Measurements from ENCODE around the gene HGF. TPM values are rescaled to one million over a fixed set of nuclear protein-coding genes. Genes with fewer than 3 reads are reported as not detected.
A peak's percentile ranks its signal among the peaks of the same experiment; 100 is the strongest.

The HGF gene
- polyA plus RNA-seq, 3 donors: 18.6 to 24.0 (median 18.9) TPM

DNA sequence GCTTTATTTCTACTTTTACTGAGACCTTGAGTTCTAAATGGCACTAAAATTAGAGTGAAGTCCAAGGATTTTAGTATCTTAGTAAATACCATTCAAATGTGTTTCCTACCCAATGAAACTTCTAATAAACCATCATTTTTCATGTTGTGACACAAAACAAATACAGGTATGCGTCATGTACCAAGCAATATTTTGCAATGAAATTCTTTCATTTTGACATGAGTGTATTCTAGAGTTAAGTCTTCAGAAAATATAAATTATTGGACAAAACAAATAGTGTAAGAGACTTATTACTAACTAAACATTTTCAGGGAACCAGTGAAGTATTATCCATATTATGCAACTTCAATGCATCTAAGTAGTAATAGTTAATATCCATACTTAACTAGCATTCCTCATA is 16.5 kb downstream of the HGF start:
- Histone ChIP-seq H2AFZ (ENCODE audit: insufficient read depth, low read depth, low read length, poor library complexity, severe bottlenecking) (no peak overlapping the region), H3K27ac (ENCODE audit: low read depth in 1 of 2, low read length in 2 of 2) (peak overlapping the region in 1 of 2 donors; percentile 59), H3K9me3 (replicated peaks in 1 of 2; ENCODE audit: control insufficient read depth in 1 of 2, insufficient read depth in 1 of 2, low read length in 2 of 2) (no peaks in the 10 kb centered on the region), H3K36me3 (replicated peaks in 1 of 2; ENCODE audit: control insufficient read depth in 1 of 2, insufficient read depth in 2 of 2, low read length in 2 of 2) (peaks cover 41 to 66% of the 10 kb centered on the region in 2 donors), H3K79me2 (ENCODE audit: insufficient read depth, low read length) (peaks cover 12% of the 10 kb centered on the region), H3K4me3 (replicated peaks in 1 of 3; ENCODE audit: low read depth in 2 of 3, low read length in 3 of 3) (no peak overlapping the region), H3K9ac (ENCODE audit: insufficient read depth, low read length, poor library complexity, severe bottlenecking) (no peak overlapping the region), H4K20me1 (ENCODE audit: insufficient read depth, low read length) (no peaks in the 10 kb centered on the region), H3K27me3 (ENCODE audit: control insufficient read depth in 2 of 2, insufficient read depth in 2 of 2, low read length in 2 of 2) (no peaks in the 10 kb centered on the region), H3K4me2 (replicated peaks; ENCODE audit: extremely low read depth, low read length, poor library complexity, severe bottlenecking) (no peak overlapping the region), H3K4me1 (ENCODE audit: control insufficient read depth in 1 of 2, insufficient read depth in 2 of 2, low read length in 2 of 2) (peaks cover 10 to 18% of the 10 kb centered on the region in 2 donors)
- TF ChIP-seq, protein P1, sequence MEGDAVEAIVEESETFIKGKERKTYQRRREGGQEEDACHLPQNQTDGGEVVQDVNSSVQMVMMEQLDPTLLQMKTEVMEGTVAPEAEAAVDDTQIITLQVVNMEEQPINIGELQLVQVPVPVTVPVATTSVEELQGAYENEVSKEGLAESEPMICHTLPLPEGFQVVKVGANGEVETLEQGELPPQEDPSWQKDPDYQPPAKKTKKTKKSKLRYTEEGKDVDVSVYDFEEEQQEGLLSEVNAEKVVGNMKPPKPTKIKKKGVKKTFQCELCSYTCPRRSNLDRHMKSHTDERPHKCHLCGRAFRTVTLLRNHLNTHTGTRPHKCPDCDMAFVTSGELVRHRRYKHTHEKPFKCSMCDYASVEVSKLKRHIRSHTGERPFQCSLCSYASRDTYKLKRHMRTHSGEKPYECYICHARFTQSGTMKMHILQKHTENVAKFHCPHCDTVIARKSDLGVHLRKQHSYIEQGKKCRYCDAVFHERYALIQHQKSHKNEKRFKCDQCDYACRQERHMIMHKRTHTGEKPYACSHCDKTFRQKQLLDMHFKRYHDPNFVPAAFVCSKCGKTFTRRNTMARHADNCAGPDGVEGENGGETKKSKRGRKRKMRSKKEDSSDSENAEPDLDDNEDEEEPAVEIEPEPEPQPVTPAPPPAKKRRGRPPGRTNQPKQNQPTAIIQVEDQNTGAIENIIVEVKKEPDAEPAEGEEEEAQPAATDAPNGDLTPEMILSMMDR (IDR thresholded peaks at IDR 0.05): no peak
- H3K27ac Mint-ChIP-seq: no peak overlapping the region
- intact Hi-C loops (cut with micrococcal nuclease): no loop called here
- peaks cover 27% of the 10 kb centered on the region for H3K4me1 Mint-ChIP-seq
- WGBS (ENCODE audit: insufficient coverage): no CpG with 5 or more reads among the region's 1 CpG
- no peaks in the 10 kb centered on the region for H3K27me3 Mint-ChIP-seq (ENCODE audit: low read depth in 3 of 3)
- H3K9me3 Mint-ChIP-seq: no peaks in the 10 kb centered on the region
- no peak overlapping the region for H3K4me3 Mint-ChIP-seq
- DNase-seq: no peak
- peaks cover 39% of the 10 kb centered on the region in 2 donors for H3K36me3 Mint-ChIP-seq

DNA sequence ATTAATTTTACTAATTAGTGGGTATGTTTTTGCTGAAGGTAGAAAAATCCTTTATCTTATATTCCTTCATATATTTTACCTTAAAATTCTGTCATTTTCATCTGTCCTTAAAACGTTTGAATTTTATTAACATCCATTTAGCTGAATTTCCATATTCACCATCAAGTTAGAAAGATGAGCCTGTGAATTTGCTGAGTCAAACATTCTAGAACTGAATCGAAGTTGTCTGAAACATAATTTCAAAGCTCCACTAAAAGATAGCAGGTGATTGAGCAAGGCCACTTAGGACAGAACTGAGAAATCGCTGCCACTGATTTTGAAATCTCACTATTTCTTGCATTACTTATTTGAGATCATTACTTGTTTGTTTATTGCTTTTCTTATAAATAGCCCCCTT is 17.5 kb downstream of the HGF start:
- no peaks in the 10 kb centered on the region for H3K9me3 ChIP-seq (replicated peaks in 1 of 2; ENCODE audit: control insufficient read depth in 1 of 2, insufficient read depth in 1 of 2, low read length in 2 of 2)
- no peaks in the 10 kb centered on the region for H3K9me3 Mint-ChIP-seq
- peaks cover 36 to 44% of the 10 kb centered on the region in 2 donors for H3K36me3 Mint-ChIP-seq
- peak overlapping the region in 1 of 2 donors; percentile 23 for H3K4me3 Mint-ChIP-seq
- H4K20me1 ChIP-seq (ENCODE audit: insufficient read depth, low read length): no peaks in the 10 kb centered on the region
- WGBS (ENCODE audit: insufficient coverage): no CpG with 5 or more reads among the region's 3 CpGs
- H3K4me2 ChIP-seq (replicated peaks; ENCODE audit: extremely low read depth, low read length, poor library complexity, severe bottlenecking): no peak overlapping the region
- H3K4me1 ChIP-seq (ENCODE audit: control insufficient read depth in 1 of 2, insufficient read depth in 2 of 2, low read length in 2 of 2): peaks cover 10 to 18% of the 10 kb centered on the region in 2 donors
- peaks cover 7% of the 10 kb centered on the region for H3K79me2 ChIP-seq (ENCODE audit: insufficient read depth, low read length)
- intact Hi-C loops (cut with micrococcal nuclease): no loop called here
- no peak overlapping the region for H2AFZ ChIP-seq (ENCODE audit: insufficient read depth, low read depth, low read length, poor library complexity, severe bottlenecking)
- peaks cover 31 to 60% of the 10 kb centered on the region in 2 donors for H3K36me3 ChIP-seq (replicated peaks in 1 of 2; ENCODE audit: control insufficient read depth in 1 of 2, insufficient read depth in 2 of 2, low read length in 2 of 2)
- no peak overlapping the region for H3K9ac ChIP-seq (ENCODE audit: insufficient read depth, low read length, poor library complexity, severe bottlenecking)
- DNase-seq: peak in 2 of 3 donors; percentile 12 to 26
- peak overlapping the region in 3 of 7 donors; percentile 36 to 83 (median 67) for H3K27ac Mint-ChIP-seq
- TF ChIP-seq, protein P1 (IDR thresholded peaks at IDR 0.05): no peak
- H3K27ac ChIP-seq (ENCODE audit: low read depth in 1 of 2, low read length in 2 of 2): peak overlapping the region in 1 of 2 donors; percentile 59
- H3K4me3 ChIP-seq (replicated peaks in 1 of 3; ENCODE audit: low read depth in 2 of 3, low read length in 3 of 3): no peak overlapping the region
- H3K4me1 Mint-ChIP-seq: peaks cover 27% of the 10 kb centered on the region
- H3K27me3 Mint-ChIP-seq (ENCODE audit: low read depth in 3 of 3): no peaks in the 10 kb centered on the region
- no peaks in the 10 kb centered on the region for H3K27me3 ChIP-seq (ENCODE audit: control insufficient read depth in 2 of 2, insufficient read depth in 2 of 2, low read length in 2 of 2)
